ENCODE data around the gene MYO1A.

The MYO1A gene

DNA sequence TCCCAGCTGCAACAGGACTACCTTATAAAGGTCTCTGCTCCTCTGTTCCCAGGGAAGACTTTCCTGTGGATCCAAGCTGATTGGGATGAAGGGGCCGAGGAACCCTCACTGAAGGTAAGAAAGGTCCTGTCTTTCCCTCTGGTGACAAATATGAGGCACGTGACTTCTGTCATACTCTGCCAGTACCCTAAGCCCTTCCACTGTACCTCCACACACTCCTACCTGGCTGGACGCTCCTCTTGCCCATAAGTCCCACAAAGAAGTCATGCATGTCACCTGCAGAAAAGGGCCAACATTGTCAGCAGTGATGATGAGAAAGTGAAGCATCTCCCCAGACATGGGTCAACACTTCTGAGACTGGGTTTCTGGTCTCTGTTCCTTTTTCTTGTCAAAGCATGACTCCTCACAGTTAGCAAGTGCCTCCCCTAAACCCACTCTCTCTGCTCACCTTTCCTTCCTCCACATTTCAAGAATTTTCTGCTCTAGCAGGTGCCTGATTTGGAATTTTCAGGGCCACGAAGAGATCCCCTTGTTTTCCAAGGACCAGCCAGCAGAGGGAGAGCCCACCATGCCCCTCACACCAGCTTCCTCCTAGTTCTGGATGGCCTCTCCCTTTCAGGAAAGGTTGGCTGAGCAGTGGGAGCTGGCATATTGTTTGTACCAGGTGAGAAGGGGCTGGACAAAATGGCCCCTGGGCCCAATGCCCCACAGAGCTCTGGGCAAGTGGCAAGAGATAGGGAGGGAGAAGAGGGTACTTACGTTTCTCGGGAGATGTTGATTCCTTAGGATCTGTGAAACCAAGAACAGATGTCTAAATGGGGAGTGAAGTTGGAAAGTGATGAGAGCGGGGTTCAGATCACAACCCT is 37.1 kb downstream of the MYO1A start:
- DNase-seq = no peak

DNA sequence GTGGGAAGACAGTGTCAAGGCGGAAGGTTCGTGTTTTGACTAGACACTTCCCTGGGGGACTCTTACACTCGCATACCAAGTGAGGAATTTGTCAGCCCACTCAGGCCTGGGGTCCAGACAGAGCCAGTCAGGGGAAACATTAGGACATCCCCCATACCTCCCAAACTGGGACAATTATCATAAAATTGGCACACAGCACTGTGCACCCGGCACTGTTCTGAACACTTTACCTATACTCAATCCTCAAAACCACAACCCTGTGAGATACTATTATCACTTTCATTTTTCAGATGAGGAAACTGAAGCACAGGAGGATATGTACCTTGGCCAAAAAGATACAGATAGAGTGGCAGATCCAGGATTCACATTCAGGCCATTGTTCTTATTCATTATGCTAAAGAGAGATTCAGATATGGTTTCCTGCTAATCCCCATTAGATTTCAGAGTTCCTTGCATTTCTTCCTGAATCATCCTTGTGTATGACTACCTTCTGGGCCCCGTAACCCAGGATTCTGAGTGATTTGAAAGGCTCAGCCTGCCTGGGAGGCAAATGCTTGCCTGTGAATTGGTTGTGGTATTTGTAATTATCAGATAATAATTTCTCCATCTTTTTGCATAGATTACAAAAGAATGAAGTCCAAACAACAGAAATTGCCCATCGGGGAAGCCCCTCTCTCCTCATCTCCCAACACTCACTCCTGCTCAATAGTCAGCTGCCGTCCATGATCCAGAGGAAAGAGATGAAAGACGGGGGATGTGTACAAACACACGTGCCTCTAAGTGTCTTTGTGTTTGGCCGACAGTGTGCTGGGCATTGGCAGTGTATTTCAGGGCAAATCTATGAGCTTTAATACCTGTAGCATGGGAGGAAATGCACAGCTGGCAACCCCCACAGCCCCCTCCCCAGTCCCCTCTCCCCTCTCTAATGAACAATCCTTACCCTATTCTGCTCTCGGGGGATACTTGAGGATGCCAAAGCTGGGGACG is 38.2 kb downstream of the MYO1A start:
- no peak for DNase-seq

DNA sequence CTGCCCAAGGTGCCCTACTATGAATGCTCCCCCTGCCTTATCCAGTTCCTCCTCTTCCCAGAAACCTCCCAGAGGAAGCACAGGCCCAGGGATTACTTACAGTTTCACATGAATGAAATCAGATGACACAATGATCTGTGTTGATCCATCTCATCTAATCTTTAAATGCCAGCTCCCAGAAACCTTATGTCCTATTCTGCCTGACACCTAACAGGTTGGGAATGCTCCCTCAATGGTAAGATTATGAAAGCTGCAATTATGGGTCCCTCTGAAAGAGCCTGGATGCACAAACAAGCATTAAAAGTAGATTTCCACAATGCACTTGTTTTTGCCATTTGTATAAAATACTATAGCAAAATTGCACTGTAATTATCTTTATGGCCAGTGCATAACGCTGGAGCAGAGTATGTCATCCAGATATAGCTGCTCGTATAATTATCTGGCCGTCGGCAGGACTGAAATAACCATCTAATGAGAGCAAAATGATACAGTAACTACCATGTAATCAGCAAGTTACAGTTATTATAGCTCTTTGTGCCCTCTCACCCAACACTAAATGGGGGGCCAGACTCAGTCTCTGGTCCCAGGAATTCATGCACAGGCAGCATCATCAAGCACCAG is 39.2 kb downstream of the MYO1A start:
- no peak for DNase-seq

DNA sequence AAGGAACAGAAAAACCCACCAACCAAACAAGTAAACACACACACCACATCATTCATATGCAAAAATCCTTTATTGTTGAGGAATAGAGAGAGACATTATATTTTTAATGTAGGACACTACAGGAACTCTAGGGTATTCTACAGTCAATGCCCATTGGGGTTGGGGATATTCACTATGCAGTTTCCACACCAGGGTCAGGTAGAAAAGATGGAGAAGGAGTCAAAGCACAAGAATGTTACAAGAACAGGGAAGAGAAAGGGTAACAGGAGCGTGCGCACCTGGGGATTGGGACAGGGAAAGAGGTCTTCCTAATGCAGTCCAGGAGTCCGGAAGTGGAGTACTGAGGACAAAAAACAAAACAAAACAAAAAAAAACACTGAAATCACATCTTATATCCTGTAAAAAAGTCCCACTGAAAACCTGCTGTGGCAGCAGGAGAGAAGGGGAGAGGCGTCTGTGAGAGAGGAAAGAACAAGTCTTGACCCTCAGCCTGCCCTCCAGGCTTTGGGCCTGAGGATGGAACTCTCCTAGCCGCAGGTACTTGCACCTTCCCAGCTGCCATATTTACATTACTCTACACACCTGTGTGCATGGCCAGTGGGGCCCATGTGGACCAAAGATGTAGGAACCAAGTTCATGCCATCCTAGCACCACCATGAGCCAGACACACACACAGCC is 39.8 kb downstream of the MYO1A start:
- DNase-seq = no peak

DNA sequence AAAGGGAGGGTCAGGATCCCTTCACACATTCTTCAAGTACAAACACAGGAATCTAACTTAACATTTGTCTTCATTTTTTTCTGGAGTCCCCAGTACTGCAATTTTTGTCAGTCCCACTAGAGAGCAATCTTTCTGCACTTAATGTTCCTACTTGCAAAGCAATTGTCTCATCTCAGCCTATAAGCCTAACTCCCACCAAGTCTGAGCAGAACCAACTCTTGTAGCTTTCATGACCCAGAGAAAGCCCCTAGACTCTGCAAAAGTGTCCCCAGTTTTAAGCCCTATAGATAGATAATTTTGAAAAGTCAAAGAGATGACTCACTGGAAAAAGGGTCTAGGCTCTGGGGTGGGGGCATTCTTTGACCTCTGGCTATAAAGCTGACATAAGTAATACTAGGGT is 41.8 kb downstream of the MYO1A start:
- peak; percentile 6 to 69 for DNase-seq

DNA sequence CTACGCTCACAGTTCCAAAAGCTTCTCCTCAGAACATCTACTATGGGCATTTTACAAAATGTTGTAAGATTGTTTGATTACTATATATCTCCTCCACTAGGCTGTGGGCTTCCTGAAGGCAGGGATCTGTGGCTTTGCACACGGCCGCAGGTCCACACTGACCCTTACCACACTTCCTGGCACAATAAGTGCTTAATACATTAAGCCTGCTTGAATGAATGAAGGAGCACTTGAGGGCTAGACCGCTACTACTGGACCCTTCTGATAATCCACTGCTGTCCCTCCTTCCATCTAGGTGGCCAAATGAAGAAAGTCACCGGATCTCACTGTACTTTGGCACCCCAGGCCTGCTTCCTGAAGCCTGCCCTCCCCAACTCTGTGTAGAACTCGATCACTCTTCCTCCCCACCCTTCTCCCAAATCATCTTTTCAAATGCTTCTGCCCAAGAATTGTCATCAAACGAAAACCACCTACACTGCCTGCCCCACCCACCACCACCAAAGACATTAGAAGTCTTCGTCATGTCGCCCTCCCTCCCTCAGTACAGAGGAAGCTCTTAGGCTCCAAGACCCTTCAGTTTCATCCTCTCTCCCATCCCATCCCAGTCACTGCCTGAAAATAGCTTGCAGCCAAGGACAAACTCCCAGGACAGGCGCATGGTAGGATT is 43.0 kb downstream of the MYO1A start:
- no peak for DNase-seq

DNA sequence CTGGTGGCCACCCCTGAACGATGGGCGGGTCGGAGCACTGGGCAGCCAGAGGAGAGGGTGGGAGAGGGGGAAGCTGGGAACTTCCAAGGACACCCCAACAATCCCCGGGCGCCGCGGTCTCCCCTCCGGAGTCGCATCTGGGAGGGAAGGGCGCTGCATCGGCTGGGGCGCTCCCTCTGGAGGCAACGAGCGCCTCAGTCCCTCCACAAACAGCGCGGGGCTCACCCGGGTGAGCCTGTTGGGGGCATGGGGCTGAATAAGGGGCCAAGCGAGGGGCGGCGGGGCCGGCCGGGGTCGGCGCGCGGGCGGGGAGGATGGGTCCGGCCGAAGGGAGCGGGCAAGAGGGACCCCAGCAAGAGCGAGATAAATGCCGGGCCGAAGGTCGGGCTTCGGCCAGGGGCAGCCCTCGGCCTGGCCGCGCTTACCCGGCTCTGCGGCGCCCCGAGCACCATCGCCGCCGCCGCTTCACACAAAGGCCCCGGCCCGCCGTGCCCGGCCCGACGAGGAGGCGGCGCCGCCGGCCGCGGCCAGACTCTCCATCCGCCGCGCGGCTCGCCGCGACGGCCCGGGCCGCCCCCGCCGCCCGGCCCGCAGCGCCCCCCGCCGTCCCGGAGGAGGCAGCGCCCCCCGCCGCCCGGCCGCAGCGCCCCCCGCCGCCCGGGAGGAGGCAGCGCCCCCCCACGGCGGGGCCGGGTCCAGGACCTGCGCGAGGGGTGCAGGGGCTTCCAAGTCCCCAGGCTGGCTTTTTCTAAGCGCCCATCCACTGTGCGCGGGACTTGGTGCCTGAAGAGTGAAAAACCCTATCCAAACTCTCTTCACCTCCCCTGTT is 43.7 kb downstream of the MYO1A start, which contains the start of gene ZBTB39:
Gene ZBTB39, minus strand, starts transcription at position 567 of the 829 bp plus-strand sequence. CDS start 1,629 bp downstream, outside the sequence.
- DNase-seq = peak; percentile 71 to 76

DNA sequence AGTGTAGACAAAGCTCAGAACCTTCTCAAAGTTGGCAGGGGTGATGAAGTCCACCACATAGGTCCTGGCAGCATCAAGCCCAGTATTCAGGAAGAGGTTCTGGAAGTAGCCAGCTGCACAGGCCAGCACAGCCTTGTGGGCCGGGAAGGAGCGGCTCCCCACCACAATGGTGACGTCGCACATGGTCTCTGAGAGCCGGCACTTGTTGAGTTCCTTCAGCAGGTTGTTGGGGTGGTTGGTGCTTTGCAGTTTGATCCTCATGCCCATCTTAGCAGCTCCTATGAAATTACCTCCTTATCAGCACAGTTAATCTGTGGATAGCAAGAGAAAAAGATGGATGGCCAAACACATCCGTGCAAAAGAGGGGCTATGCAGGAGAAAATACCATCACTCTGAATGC is 45.3 kb downstream of the MYO1A start:
- DNase-seq = no peak

DNA sequence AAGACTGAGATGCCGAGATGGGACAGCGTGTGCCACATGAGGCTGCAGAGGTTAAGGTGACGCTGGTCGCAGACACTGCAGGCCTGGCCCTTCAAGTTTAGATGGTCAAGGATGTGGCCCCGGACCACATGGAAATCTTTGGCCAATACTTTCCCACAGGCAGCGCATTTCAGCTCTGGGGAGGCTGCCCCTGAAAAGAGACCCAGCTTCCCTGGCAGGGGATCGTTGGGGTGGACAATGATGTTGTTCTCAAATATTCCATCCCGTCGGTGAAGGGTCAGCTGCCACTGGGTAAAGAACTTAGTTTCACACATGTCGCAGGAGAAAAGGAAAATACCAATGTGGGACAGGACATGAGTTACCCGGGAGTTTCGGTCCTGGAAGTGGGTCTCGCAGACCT is 46.5 kb downstream of the MYO1A start:
- DNase-seq = no peak

DNA sequence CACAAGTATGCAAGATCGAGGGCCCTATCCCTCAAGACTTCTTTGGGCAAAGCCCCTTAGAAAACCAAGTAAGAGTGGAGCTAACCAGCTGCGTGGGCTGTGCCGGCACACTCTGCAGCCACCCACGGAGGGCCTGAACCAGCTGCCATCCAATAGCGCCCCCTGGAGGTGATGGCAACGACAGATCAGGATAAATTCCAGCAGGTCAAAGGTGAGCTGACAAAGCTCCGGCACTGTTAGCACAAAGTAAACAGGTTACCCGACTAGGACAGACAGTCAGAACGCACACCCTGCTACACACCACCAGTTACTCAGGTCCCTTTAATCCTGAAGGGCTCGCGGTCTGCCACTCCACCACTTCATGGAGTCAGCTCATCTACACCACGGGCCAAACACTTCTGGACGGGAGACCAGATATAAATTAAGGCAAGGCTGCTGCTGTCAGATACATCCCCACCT is 48.5 kb downstream of the MYO1A start:
- DNase-seq = peak; percentile 69 to 77

DNA sequence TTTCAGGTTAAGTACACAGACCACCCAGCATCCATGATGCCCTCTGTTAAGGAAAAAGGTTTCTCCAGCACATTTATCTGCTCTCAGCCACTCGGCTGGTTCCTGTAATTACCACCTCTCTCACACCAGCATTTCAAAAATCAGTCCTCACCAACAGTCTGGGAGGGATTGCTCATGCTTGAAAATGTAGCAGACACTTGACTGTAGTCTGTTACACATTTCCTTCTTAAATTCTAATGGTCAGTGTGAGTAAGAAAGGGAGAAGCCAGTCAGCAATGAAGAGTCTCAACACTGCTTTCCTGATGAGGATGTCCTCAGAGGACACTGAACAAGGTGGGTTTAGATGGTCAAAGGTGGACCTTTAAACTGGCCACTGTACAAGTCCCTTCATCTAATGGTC is 49.5 kb downstream of the MYO1A start:
- DNase-seq = no peak

DNA sequence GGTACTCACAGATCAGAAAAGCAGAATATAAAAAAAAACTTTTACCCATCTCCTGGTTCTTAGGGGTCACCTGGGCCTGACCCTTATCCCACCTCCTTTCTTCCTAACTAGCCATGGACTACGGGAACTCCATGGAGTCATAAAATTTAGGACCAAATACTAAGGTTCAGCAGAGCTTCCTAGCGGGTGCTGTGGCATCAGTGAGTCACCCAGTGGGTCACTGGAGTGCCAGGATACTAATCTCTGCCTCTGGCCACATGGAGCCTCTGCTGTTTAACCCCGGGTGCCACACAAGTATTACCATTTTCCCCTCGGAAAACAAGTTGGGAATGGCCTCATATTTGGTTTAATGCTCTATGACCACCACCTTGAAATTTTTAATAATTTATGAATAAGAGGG is 50.5 kb downstream of the MYO1A start:
- DNase-seq = no peak

DNA sequence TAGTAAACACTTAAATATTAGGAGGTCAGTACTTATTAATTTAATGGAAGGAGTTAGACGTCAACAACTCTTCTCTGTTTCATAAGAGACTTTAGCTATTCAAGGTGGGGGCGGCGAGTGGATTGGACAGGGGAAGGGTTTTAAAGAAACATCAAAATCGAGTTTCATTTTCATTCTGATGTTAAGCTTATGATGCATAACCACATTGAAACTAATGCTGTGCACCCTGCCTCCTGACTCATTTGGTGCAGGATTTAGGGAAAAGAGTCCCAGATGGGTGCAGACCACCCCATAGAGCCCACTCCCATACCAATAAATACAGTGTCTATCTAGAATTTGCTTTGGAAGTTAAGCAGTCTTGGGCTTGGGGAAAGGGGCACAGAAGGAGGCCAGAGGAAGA is 50.9 kb downstream of the MYO1A start:
- DNase-seq = no peak

DNA sequence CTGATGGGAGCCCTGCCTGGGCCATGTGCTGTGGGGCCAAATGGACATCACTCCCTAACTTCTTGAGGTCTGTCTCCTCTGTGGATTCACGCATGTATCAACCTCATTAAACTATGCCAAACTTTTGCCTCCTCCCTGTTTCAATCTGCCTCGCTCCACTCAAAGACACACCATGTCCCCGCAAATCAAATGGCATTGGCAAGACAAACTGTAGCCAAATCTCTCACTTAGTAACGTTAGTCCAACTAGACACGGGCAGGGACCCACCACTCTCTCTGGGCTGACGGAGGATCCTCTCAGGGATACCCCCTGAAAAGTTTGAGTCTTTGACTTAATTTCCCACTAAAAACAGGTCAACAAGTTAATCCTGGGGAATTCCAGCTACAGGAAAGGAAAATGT is 51.6 kb downstream of the MYO1A start:
- no peak for DNase-seq

DNA sequence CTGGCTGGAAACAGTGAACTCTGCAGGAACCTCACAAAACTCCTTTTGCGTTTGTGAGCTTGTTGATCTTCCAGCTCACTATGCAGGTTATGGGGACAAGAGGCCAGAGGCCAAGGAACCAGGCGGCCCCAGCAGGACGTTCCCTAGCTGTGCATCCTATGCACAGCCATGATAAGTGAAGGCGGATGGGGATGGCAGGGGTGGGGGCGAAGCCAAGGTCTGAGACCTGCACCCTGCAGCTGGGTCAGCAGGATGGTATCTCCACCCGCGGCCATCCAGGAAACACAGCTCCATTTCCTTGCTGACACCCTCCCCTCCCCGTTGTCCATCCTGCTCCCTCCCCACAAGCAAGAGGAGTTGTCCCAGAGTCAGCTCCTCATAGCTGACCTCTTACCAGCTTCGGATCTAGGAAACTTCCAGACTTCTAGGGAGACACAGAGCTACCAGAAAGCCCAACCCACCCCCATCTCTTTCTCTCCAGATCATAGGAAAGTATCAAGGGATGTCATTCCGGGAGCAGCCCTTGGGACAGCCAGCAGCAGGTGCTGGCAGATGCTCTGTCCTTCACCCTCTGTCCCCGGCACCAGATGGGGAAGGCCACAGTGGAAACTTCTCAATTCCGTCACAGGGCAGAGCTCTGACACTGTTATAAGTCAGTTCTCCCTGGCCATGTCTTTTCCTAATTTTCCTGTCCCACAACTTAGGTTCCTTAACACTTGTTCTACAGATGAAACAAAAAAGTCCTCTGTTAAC is 53.0 kb downstream of the MYO1A start:
- no peak for DNase-seq

DNA sequence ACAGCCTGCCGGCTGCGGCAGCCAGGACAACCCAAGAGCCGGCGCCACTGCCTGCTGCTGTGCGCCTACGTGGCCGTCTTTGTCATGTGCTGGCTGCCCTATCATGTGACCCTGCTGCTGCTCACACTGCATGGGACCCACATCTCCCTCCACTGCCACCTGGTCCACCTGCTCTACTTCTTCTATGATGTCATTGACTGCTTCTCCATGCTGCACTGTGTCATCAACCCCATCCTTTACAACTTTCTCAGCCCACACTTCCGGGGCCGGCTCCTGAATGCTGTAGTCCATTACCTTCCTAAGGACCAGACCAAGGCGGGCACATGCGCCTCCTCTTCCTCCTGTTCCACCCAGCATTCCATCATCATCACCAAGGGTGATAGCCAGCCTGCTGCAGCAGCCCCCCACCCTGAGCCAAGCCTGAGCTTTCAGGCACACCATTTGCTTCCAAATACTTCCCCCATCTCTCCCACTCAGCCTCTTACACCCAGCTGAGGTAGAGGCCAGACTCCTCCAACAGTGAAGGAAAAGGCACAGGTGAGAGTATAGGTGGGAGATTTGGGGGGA is 53.9 kb downstream of the MYO1A start:
- no peak for DNase-seq

DNA sequence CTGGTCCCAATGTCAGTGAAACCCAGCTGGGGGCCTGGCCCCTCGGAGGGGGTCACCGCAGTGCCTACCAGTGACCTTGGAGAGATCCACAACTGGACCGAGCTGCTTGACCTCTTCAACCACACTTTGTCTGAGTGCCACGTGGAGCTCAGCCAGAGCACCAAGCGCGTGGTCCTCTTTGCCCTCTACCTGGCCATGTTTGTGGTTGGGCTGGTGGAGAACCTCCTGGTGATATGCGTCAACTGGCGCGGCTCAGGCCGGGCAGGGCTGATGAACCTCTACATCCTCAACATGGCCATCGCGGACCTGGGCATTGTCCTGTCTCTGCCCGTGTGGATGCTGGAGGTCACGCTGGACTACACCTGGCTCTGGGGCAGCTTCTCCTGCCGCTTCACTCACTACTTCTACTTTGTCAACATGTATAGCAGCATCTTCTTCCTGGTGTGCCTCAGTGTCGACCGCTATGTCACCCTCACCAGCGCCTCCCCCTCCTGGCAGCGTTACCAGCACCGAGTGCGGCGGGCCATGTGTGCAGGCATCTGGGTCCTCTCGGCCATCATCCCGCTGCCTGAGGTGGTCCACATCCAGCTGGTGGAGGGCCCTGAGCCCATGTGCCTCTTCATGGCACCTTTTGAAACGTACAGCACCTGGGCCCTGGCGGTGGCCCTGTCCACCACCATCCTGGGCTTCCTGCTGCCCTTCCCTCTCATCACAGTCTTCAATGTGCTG is 54.6 kb downstream of the MYO1A start:
- no peak for DNase-seq

DNA sequence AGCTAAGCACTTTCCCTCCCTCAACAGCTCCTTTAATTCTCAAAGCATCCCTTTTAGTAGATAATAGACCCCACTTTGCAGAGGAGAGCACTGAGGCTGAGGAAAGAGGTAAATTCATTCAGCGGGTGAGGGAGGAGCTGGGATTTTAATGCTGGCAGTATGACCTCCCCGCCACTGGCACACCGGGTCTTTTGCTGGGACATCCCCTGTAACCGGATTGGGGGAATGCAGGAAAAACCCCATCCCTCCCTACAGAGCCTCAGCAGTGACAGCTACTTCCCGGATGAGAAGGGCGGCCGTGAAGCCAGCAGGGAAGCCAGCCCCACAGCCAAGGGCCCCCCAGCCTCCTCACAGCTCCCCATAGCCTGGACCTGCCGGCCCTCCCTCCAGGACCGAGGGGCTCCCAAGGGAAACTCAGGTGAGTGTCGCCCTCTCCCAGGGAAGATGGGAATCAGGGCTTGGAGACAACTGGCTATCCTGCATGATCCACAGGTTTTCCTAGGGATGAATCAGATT is 55.6 kb downstream of the MYO1A start:
- no peak for DNase-seq

DNA sequence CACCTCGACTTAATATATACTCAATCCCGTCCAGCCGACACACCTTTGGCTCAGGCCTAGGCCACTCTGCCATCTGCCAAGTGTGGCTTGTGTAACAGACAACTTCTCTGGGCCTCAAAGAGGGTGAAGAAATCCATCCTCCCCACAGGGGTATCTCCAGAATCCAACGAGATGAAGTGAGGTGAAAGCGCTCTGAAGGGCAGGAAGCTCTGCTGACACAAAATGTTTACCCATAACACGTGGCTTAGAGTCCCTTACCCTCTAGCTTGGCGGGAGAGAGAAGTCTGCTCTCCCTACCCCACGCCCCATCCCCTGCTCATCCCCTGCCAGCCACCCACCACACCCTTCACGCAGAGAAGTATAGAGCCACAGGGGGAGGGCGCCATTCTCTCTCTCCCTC is 56.6 kb downstream of the MYO1A start:
- no peak for DNase-seq
